Measurements from ENCODE around the gene CYSRT1. TPM values are rescaled to one million over a fixed set of nuclear protein-coding genes. Genes with fewer than 3 reads are reported as not detected.

The CYSRT1 gene
- total and polyA plus RNA-seq, 2 donors from 2014 or later, result 0.94 to 1.3 TPM

DNA sequence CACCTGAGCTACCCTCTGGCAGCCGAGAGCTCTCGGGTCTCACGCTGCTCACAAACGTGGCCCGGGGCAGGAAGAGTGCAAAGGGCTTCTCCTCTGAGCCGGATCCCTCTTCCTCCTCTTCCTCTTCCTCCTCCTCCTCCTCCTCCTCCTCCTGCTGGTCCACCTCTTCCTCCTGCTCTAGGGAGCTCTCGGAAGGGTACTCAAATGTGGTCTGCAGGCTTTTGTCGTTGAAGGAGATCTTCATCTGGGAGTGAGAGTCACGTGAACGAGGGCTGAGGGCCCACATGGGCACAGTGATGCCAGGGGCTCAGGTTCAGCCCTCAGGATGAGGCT, 32.6 kb upstream of the CYSRT1 start:
- FAIRE-seq (no peak), DNase-seq (no peak)
- no peaks in the 10 kb centered on the region for H3K9me3 ChIP-seq (ENCODE audit: control insufficient read depth in 2 of 3, insufficient read depth in 1 of 3, low read length in 3 of 3)
- no peaks in the 10 kb centered on the region for H3K27me3 ChIP-seq (ENCODE audit: control insufficient read depth, insufficient read depth, low read length)
- peaks cover 0 to 9% (median 4%) of the 10 kb centered on the region in 3 donors for H3K36me3 ChIP-seq (ENCODE audit: control insufficient read depth in 2 of 3, insufficient read depth in 3 of 3, low read length in 3 of 3)
- TF ChIP-seq, protein P1, sequence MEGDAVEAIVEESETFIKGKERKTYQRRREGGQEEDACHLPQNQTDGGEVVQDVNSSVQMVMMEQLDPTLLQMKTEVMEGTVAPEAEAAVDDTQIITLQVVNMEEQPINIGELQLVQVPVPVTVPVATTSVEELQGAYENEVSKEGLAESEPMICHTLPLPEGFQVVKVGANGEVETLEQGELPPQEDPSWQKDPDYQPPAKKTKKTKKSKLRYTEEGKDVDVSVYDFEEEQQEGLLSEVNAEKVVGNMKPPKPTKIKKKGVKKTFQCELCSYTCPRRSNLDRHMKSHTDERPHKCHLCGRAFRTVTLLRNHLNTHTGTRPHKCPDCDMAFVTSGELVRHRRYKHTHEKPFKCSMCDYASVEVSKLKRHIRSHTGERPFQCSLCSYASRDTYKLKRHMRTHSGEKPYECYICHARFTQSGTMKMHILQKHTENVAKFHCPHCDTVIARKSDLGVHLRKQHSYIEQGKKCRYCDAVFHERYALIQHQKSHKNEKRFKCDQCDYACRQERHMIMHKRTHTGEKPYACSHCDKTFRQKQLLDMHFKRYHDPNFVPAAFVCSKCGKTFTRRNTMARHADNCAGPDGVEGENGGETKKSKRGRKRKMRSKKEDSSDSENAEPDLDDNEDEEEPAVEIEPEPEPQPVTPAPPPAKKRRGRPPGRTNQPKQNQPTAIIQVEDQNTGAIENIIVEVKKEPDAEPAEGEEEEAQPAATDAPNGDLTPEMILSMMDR (IDR thresholded peaks at IDR 0.05; ENCODE audit: borderline replicate concordance, extremely low read depth, insufficient read depth), result no peak
- H3K4me3 ChIP-seq (ENCODE audit: low read length in 3 of 3), result no peak overlapping the region
- H3K27ac ChIP-seq (ENCODE audit: low read depth in 2 of 2, low read length in 2 of 2), result no peak overlapping the region
- H3K9ac ChIP-seq (ENCODE audit: low read length in 3 of 3), result no peak overlapping the region
- peaks cover 0 to 50% (median 24%) of the 10 kb centered on the region in 3 donors for H3K4me1 ChIP-seq (ENCODE audit: control insufficient read depth in 2 of 3, insufficient read depth in 2 of 3, low read depth in 1 of 3, low read length in 3 of 3)
- intact Hi-C loops (cut with DNase I), result no loop called here

DNA sequence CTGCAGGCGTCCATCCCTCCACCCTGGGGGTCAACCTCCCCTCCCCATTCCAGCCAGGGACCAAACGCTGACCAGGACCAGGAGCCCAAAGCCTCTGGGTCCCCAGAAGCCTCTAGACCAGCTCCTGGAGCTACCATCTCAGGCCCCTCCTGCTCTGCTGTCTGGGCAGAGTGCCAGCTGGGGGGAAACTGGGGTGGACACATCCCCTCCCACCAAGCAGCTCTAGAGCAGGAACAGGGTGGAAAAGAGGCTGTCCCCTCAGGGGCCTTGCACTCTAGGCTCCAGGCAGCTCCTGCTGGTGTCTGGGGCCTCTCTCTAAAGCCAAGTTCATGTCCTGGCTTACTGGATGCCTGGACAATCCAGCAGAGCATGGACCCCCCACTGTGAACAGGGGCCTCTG, 32.1 kb upstream of the CYSRT1 start:
- Histone ChIP-seq H3K4me1 (ENCODE audit: control insufficient read depth in 2 of 3, insufficient read depth in 2 of 3, low read depth in 1 of 3, low read length in 3 of 3) (peaks cover 0 to 50% (median 21%) of the 10 kb centered on the region in 3 donors), H3K36me3 (ENCODE audit: control insufficient read depth in 2 of 3, insufficient read depth in 3 of 3, low read length in 3 of 3) (peaks cover 0 to 9% (median 4%) of the 10 kb centered on the region in 3 donors)
- intact Hi-C loops (cut with DNase I), result no loop called here

DNA sequence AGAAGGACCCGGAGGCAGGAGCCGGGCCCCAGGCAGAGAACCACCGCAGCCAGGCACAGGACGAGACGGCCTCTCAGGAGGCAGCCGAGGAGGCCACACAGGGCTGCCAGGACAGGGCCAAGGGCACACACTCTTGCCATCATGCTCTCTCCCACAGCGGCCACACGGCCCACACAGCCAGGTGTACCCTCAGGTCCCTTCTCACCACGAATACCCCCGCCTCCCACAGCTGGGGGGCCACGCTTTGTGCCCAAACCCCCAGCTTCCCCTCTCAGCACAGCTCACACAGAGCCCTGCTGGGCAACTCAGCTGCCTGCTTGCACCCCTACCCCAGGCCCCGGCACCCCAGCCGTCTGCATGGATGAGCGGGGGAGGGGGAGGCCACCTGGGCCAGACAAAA, 31.2 kb upstream of the CYSRT1 start:
- no peak overlapping the region for H3K4me3 ChIP-seq (ENCODE audit: low read length in 3 of 3)
- no peak overlapping the region for H3K9ac ChIP-seq (ENCODE audit: low read length in 3 of 3)
- peak overlapping the region in 1 of 2 donors; percentile 57 for H3K27ac ChIP-seq (ENCODE audit: low read depth in 2 of 2, low read length in 2 of 2)
- H3K27me3 ChIP-seq (ENCODE audit: control insufficient read depth, insufficient read depth, low read length), result no peaks in the 10 kb centered on the region
- DNase-seq (no peak), FAIRE-seq (no peak)
- peaks cover 0 to 56% (median 24%) of the 10 kb centered on the region in 3 donors for H3K4me1 ChIP-seq (ENCODE audit: control insufficient read depth in 2 of 3, insufficient read depth in 2 of 3, low read depth in 1 of 3, low read length in 3 of 3)
- TF ChIP-seq, protein P1 (IDR thresholded peaks at IDR 0.05; ENCODE audit: borderline replicate concordance, extremely low read depth, insufficient read depth), result no peak
- H3K9me3 ChIP-seq (ENCODE audit: control insufficient read depth in 2 of 3, insufficient read depth in 1 of 3, low read length in 3 of 3), result no peaks in the 10 kb centered on the region
- intact Hi-C loops (cut with DNase I), result no loop called here
- peaks cover 0 to 9% (median 4%) of the 10 kb centered on the region in 3 donors for H3K36me3 ChIP-seq (ENCODE audit: control insufficient read depth in 2 of 3, insufficient read depth in 3 of 3, low read length in 3 of 3)

More for the DNA sequence above, 32.1 kb upstream of the CYSRT1 start:
- no peaks in the 10 kb centered on the region for H3K27me3 ChIP-seq (ENCODE audit: control insufficient read depth, insufficient read depth, low read length)
- no peaks in the 10 kb centered on the region for H3K9me3 ChIP-seq (ENCODE audit: control insufficient read depth in 2 of 3, insufficient read depth in 1 of 3, low read length in 3 of 3)
- TF ChIP-seq, protein P1 (IDR thresholded peaks at IDR 0.05; ENCODE audit: borderline replicate concordance, extremely low read depth, insufficient read depth), result no peak
- no peak overlapping the region for H3K9ac ChIP-seq (ENCODE audit: low read length in 3 of 3)
- DNase-seq (no peak), FAIRE-seq (no peak)
- H3K27ac ChIP-seq (ENCODE audit: low read depth in 2 of 2, low read length in 2 of 2), result no peak overlapping the region
- no peak overlapping the region for H3K4me3 ChIP-seq (ENCODE audit: low read length in 3 of 3)

GRCh38 chr9:137194388-137194787, 30.6 kb upstream of the CYSRT1 start:
- peaks cover 0 to 58% (median 22%) of the 10 kb centered on the region in 3 donors for H3K4me1 ChIP-seq (ENCODE audit: control insufficient read depth in 2 of 3, insufficient read depth in 2 of 3, low read depth in 1 of 3, low read length in 3 of 3)
- DNase-seq (no peak), FAIRE-seq (no peak)
- H3K36me3 ChIP-seq (ENCODE audit: control insufficient read depth in 2 of 3, insufficient read depth in 3 of 3, low read length in 3 of 3), result peaks cover 0 to 9% (median 4%) of the 10 kb centered on the region in 3 donors
- intact Hi-C loops (cut with DNase I), result no loop called here
- peak overlapping the region in 1 of 3 donors; percentile 19 for H3K9ac ChIP-seq (ENCODE audit: low read length in 3 of 3)
- no peaks in the 10 kb centered on the region for H3K27me3 ChIP-seq (ENCODE audit: control insufficient read depth, insufficient read depth, low read length)
- no peaks in the 10 kb centered on the region for H3K9me3 ChIP-seq (ENCODE audit: control insufficient read depth in 2 of 3, insufficient read depth in 1 of 3, low read length in 3 of 3)
- H3K4me3 ChIP-seq (ENCODE audit: low read length in 3 of 3), result no peak overlapping the region
- TF ChIP-seq, protein P1 (IDR thresholded peaks at IDR 0.05; ENCODE audit: borderline replicate concordance, extremely low read depth, insufficient read depth), result no peak
- H3K27ac ChIP-seq (ENCODE audit: low read depth in 2 of 2, low read length in 2 of 2), result peak overlapping the region; percentile 57 to 61
